ENCODE data around the gene ZYX. TPM values are rescaled to one million over a fixed set of nuclear protein-coding genes. Genes with fewer than 3 reads are reported as not detected.

Gene ZYX
- polyA plus RNA-seq, 1 of the 3 experiments (the other 2 are of a cell fraction): 271 TPM

- no peak for TF ChIP-seq EZH2phosphoT487 (IDR thresholded peaks at IDR 0.05; ENCODE audit: borderline replicate concordance, low read depth)
- TF ChIP-seq FOXJ3 (CRISPR knock-in tag; IDR thresholded peaks at IDR 0.05): no peak
- TF ChIP-seq EP300 (IDR thresholded peaks at IDR 0.05; ENCODE audit: borderline replicate concordance in 1 of 2, low read depth in 1 of 2, low read length in 1 of 2): no peak
- TF ChIP-seq POLR2AphosphoS5 (IDR thresholded peaks at IDR 0.05; ENCODE audit: low read depth, low read length): no peak
- TF ChIP-seq SIN3A (IDR thresholded peaks at IDR 0.05; ENCODE audit: borderline replicate concordance, low read depth, low read length): no peak
- TF ChIP-seq GABPA (IDR thresholded peaks at IDR 0.05; ENCODE audit: low read depth): no peak
- TF ChIP-seq GATA2 (CRISPR knock-in tag; IDR thresholded peaks at IDR 0.05): no peak
- Histone ChIP-seq H3K79me2 (ENCODE audit: insufficient read depth) (no peaks in the 10 kb centered on the region), H3K4me3 (ENCODE audit: low read depth in 2 of 2, low read length in 1 of 2) (no peak overlapping the region), H4K20me1 (ENCODE audit: insufficient read depth) (peaks cover 19% of the 10 kb centered on the region), H3K9ac (no peak overlapping the region), H3K27me3 (ENCODE audit: insufficient read depth) (no peaks in the 10 kb centered on the region), H3K4me2 (no peak overlapping the region), H3K27ac (ENCODE audit: low read depth in 2 of 2, low read length in 1 of 2) (no peak overlapping the region), H3K36me3 (replicated peaks in 1 of 2; ENCODE audit: control insufficient read depth in 1 of 2, insufficient read depth in 2 of 2, low read length in 1 of 2) (peaks cover 10 to 12% of the 10 kb centered on the region in 2 experiments), H3K9me2 (no peaks in the 10 kb centered on the region), H2AFZ (ENCODE audit: low read depth) (no peak overlapping the region), H3K4me1 (ENCODE audit: control insufficient read depth in 1 of 2, insufficient read depth in 2 of 2, low read depth in 1 of 2, low read length in 1 of 2) (peaks cover 10% of the 10 kb centered on the region in 2 experiments; a peak in 3 of 4 replicates), H3K9me3 (no peaks in the 10 kb centered on the region), H3F3A (replicated peaks; ENCODE audit: insufficient read depth) (peaks cover 38% of the 10 kb centered on the region)
- CTCF ChIA-PET: interaction anchor here (1.6 to 7.5 kb wide), 4 partner anchors 9 to 156 kb away, joined by 4 to 38 read pairs (median 10); partner anchors contain the start of gene ZYX
- DNase-seq: no peak
- 78% methylated on average over 5 of the region's 7 CpGs for WGBS (ENCODE audit: low lambda C conversion rate)
- POLR2A ChIA-PET: no interaction called here
Observed at GRCh38 chr7:143396182-143396581, 15.0 kb downstream of the ZYX start.

GRCh38 chr7:143396625-143397556 is 15.7 kb downstream of the ZYX start:
- peaks cover 3 to 7% of the 10 kb centered on the region in 2 experiments for H3K36me3 ChIP-seq (replicated peaks in 1 of 2; ENCODE audit: control insufficient read depth in 1 of 2, insufficient read depth in 2 of 2, low read length in 1 of 2)
- no peak overlapping the region for H3K4me3 ChIP-seq (ENCODE audit: low read depth in 2 of 2, low read length in 1 of 2)
- no peak overlapping the region for H3K4me2 ChIP-seq
- DNase-seq: no peak
- H3K9me3 ChIP-seq: no peaks in the 10 kb centered on the region
- peaks cover 31% of the 10 kb centered on the region for H3F3A ChIP-seq (replicated peaks; ENCODE audit: insufficient read depth)
- peaks cover 2 to 7% of the 10 kb centered on the region in 2 experiments; a peak in 2 of 4 replicates for H3K4me1 ChIP-seq (ENCODE audit: control insufficient read depth in 1 of 2, insufficient read depth in 2 of 2, low read depth in 1 of 2, low read length in 1 of 2)
- TF ChIP-seq GABPA (IDR thresholded peaks at IDR 0.05; ENCODE audit: low read depth): no peak
- no peak for TF ChIP-seq TEAD4 (IDR thresholded peaks at IDR 0.05; ENCODE audit: borderline replicate concordance, insufficient read depth)
- no peak for TF ChIP-seq CHD2 (IDR thresholded peaks at IDR 0.05; ENCODE audit: low read length, partially characterized antibody)
- TF ChIP-seq IRF3 (IDR thresholded peaks at IDR 0.05; ENCODE audit: low read depth, low read length): no peak
- TF ChIP-seq RXRA (IDR thresholded peaks at IDR 0.05; ENCODE audit: borderline replicate concordance, low read depth): no peak
- no peak for TF ChIP-seq SMC3 (IDR thresholded peaks at IDR 0.05; ENCODE audit: low read depth, low read length)
- no peak for TF ChIP-seq FOSL2 (IDR thresholded peaks at IDR 0.05; ENCODE audit: borderline replicate concordance, low read depth)
- no peak for TF ChIP-seq NRF1 (IDR thresholded peaks at IDR 0.05; ENCODE audit: low read depth, low read length)
- TF ChIP-seq YY1 (IDR thresholded peaks at IDR 0.05; ENCODE audit: low read depth): no peak
- no peak for TF ChIP-seq ELF1 (IDR thresholded peaks at IDR 0.05)
- TF ChIP-seq MXI1 (IDR thresholded peaks at IDR 0.05; ENCODE audit: low read depth, low read length): no peak
- TF ChIP-seq EZH2phosphoT487 (IDR thresholded peaks at IDR 0.05; ENCODE audit: borderline replicate concordance, low read depth): no peak
- no peak for TF ChIP-seq TAF1 (IDR thresholded peaks at IDR 0.05; ENCODE audit: borderline replicate concordance, low read depth, low read length)
- no peak for TF ChIP-seq MEF2A (IDR thresholded peaks at IDR 0.05; ENCODE audit: borderline replicate concordance, low read depth)
- no peak for TF ChIP-seq EP300 (IDR thresholded peaks at IDR 0.05; ENCODE audit: borderline replicate concordance in 1 of 2, low read depth in 1 of 2, low read length in 1 of 2)
- H3K9me2 ChIP-seq: no peaks in the 10 kb centered on the region
- peaks cover 12% of the 10 kb centered on the region for H4K20me1 ChIP-seq (ENCODE audit: insufficient read depth)
- ChIA-PET CTCF (interaction anchor here (1.6 to 7.5 kb wide), 5 partner anchors 8 to 156 kb away, joined by 4 to 38 read pairs (median 9); partner anchors contain the start of gene ZYX), POLR2A (no interaction called here)
- H3K27ac ChIP-seq (ENCODE audit: low read depth in 2 of 2, low read length in 1 of 2): no peak overlapping the region
- no peaks in the 10 kb centered on the region for H3K79me2 ChIP-seq (ENCODE audit: insufficient read depth)
- H2AFZ ChIP-seq (ENCODE audit: low read depth): no peak overlapping the region
- H3K9ac ChIP-seq: no peak overlapping the region
- no peaks in the 10 kb centered on the region for H3K27me3 ChIP-seq (ENCODE audit: insufficient read depth)
- 82% methylated on average over 26 of the region's 28 CpGs for WGBS (ENCODE audit: low lambda C conversion rate)
